Esophagus mucosa (tissue), 1 donor: ENCODE data around the gene FXYD3. TPM values are rescaled to one million over a fixed set of nuclear protein-coding genes. Genes with fewer than 3 reads are reported as not detected.
"Not testable (repeated sequence)": the region's sequence is repeated elsewhere in the genome, so short reads cannot be mapped to it uniquely, and the experiment has no call there.

ENCODE experiments used
- ATAC-seq: fragments of 200-7000 bp; cut with Tn5 transposase; one replicate; pipeline ENCODE4 v1.9.1; 2020
- total RNA-seq: library from RNA; stranded (reverse); gene quantifications from one replicate; pipeline ENCODE4 v1.2.4, GENCODE V29; 2023
- donor health status: DM: yes; HTN: yes; CAD: no.

Gene FXYD3
- total RNA-seq, 1 donor from 2014 or later = 736 TPM

DNA sequence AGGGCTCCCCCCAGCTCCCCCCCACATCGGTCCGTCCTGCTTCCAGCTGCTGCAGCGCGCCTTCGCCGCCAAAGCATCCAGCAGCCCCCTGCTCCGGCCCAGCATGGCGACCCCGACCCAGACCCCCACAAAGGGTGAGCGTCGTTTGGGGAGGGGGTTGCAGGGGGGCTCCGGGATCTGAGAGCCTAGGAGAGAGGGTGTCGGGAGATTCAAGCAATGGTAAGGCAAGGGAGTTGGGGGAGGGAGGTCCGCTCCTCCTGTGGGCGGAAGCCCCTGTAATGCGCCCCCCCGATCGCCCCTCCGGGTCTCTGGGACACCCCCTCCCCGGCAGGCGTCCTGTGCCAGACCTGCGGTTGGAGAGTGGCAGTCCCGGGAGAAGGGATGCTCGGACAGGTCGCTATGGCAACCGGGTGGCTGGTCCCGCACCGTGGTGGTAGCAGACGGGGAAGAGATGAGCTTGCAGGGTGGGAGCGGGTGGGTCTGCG, 27.6 kb downstream of the FXYD3 start, which contains the start of gene FXYD7:
Gene FXYD7 (plus strand): TSS at position 25 of the 485 bp plus-strand sequence. CDS start 79 bp downstream, at position 104.
- ATAC-seq = no peak

GRCh38 chr19:35143818-35144217, 28.2 kb downstream of the FXYD3 start:
- ATAC-seq = no peak

DNA sequence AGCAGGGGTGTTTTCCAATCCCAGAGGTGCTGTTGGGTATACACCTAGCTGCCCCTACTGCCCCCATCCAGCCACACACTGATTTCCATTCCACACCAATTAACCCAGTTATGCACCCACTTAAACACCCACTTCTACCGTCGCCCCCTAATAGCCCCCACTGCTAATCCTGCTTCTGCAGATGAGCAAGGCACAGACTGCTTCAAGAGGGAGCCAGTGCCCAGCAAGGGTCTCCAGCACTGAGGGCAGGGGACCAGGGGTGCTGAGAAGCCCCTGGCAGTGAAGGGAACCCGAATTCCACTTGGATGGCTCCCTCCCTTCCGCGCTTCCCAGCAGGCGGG, 28.6 kb downstream of the FXYD3 start:
- no peak for ATAC-seq

GRCh38 chr19:35144600-35145436, 29.2 kb downstream of the FXYD3 start:
- ATAC-seq = no peak

- no peak for ATAC-seq
These were observed 31.3 kb downstream of the FXYD3 start for GRCh38 chr19:35146746-35147459.

- ATAC-seq = no peak
These were observed 33.8 kb downstream of the FXYD3 start for GRCh38 chr19:35149463-35149862.

DNA sequence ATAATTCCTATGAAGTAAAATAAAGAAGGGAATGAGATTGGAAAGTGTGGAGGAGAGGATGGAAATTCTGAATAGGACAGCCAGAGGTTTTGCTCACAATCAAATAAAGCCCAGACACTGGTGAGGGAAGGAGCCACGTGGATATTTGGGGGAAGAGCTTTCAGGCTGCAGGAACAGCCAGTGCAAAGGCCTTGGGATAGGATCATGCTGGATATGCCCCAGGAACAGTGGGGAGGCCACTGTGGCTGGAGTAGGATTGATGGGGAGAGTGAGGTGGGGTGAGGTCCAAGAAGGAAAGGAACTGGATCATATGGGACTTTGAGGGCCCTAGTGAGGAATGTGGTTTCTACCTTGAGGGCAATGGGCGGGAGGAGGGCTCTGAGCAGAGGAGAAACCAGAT, 34.8 kb downstream of the FXYD3 start:
- ATAC-seq = no peak

DNA sequence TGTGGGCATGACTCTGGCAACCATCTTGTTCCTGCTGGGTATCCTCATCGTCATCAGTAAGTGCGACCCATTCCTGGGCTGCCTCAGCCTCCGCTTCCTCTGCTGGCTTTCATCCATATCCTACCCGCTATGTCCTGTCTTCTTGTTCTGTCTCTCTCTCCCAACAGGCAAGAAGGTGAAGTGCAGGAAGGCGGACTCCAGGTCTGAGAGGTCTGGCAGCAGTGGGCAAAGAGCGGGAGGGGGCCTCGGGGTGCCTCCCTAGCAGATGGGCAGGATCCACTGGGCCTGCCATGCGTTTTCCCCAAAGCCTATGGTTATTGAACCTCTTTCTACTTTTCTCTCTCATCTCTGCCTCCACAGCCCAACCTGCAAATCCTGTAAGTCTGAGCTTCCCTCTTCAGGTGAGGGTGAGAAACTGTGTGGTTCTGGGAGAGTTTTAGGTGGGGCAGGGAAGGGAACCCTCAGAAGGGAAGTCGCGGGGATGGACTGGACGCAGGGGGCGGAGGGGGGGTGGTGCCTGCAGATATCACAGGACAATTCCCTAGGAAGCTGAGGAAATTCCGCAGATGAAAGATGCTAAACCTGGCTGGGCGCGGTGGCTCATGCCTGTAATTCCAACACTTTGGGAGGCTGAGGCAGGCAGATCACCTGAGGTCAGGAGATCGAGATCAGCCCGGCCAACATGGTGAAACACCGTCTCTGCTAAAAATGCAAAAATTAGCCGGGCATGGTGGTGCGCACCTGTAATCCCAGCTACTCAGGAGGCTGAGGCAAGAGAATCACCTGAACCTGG, 35.8 kb downstream of the FXYD3 start:
- no peak for ATAC-seq

GRCh38 chr19:35153129-35153522, 37.5 kb downstream of the FXYD3 start:
- ATAC-seq = not testable (repeated sequence)

- ATAC-seq = peak; percentile 42
These were observed 38.3 kb downstream of the FXYD3 start for GRCh38 chr19:35153701-35154524.

- ATAC-seq = peak; percentile 80
These were observed 39.1 kb downstream of the FXYD3 start, which contains the start of gene FXYD5 for GRCh38 chr19:35154525-35155406. FXYD5 (plus strand) TSS chr19:35154735; CDS start chr19:35155551, 816 bp downstream.

GRCh38 chr19:35155441-35155840, 39.8 kb downstream of the FXYD3 start:
- ATAC-seq = peak; percentile 56

DNA sequence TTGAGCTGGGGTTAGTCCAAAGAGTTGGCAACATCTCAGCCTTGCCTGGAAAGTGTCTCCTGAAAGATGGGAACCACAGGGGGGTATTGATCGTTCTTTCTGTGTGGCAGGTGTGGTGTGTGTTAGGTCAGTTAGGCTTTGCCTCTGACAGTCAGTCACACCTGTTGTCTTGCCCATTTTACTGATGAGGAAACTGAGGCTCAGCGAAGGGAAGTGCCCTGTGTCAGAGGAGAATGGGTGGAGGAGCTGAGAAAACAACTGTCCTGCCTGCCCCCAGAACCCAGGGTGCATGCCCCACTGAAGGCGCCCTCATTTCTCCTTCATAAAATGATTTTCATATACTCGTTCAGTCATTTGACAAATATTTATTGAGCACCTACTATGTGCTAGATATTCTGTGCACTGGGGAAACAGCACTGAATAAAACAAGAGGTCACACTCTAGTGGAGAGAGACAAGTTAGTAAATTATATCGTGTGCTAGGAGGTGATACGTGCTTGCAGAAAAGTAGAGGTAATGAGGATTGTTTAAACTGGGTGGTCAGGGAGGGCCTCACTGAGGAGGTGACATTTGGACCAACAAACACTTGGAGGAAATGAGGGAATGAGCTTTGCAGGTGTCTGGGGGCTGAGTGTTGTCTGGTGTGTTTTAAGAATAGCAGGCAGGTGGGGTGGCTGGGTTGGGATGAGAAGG, 40.5 kb downstream of the FXYD3 start:
- ATAC-seq = no peak

GRCh38 chr19:35156673-35157014, 41.0 kb downstream of the FXYD3 start:
- ATAC-seq = no peak

GRCh38 chr19:35157431-35157830, 41.8 kb downstream of the FXYD3 start:
- no peak for ATAC-seq

- no peak for ATAC-seq
These were observed 44.0 kb downstream of the FXYD3 start for GRCh38 chr19:35159606-35160005.

GRCh38 chr19:35160629-35161433, 45.2 kb downstream of the FXYD3 start:
- ATAC-seq = no peak

DNA sequence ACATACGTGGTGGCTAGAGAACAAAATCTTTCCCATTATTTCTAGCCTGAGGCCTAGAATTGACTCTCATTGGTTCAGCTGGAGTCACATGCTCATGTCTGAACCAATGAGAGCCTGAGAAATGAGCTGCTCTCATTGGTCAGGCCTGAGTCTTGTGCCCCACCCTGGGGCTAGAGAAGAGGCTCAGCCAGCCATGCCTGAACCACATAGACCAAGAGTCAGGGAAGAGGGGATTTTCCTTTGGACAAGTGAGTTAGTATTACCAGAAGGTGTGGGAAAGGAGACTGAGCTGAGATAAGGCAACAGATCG, 45.8 kb downstream of the FXYD3 start:
- ATAC-seq = no peak

- ATAC-seq = peak; percentile 89
These were observed 47.1 kb downstream of the FXYD3 start for GRCh38 chr19:35162471-35163326.
